Activated naive CD4-positive, alpha-beta T cell treated with anti-CD3 and anti-CD28 coated beads, Interleukin-2, amount 10 ng/mL, durations not matched to agents 7 days and 5 days (primary cell): ENCODE measurements around the gene ALS2.
"Not testable (repeated sequence)": the region's sequence is repeated elsewhere in the genome, so short reads cannot be mapped to it uniquely, and the experiment has no call there.

Experiments used
- CTCF ChIA-PET: fragments of 350-600 bp; sonication (Branson Sonifier 250); formaldehyde crosslinking; loops from one replicate; lab custom pipeline; 2021; ENCODE audit warnings: antibody characterized with exemption; lab: Charles Lee
- DNase-seq: peaks from one replicate; pipeline ENCODE4 v3.0.0-alpha.2; 2020
- H3K27ac Mint-ChIP-seq: one replicate; pipeline ENCODE4 v1.8.0; 2021; ENCODE audit warnings: mild to moderate bottlenecking, moderate library complexity, mixed read lengths
- H3K27me3 Mint-ChIP-seq: one replicate; pipeline ENCODE4 v1.8.0; 2021; ENCODE audit warnings: mild to moderate bottlenecking, mixed read lengths
- H3K36me3 Mint-ChIP-seq: one replicate; pipeline ENCODE4 v1.8.0; 2021; ENCODE audit warnings: mixed read lengths
- H3K4me1 Mint-ChIP-seq: one replicate; pipeline ENCODE4 v1.8.0; 2021; ENCODE audit warnings: mixed read lengths
- H3K4me3 Mint-ChIP-seq: one replicate; pipeline ENCODE4 v1.8.0; 2021; ENCODE audit warnings: mild to moderate bottlenecking, moderate library complexity, mixed read lengths
- H3K9me3 Mint-ChIP-seq: one replicate; pipeline ENCODE4 v1.8.0; 2021; ENCODE audit warnings: mixed read lengths

ALS2 gene

DNA sequence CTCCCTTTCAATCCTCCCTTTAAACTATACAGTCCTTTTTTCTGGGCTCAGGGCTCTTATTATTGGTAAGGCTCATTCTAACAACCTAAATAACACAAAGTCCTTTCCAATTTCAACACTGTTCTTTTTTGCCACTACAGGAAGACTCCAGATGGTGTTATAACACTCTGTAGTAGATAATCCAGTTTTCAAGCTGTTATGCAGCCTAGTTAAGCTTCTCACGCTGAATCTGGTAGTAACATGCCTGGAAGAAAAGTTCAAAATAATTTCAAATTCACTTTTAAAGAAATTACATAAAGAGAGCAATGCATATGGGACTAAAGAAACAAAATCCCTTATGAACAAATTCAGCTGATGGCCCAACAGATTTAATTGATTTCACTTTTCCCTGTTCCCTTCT is 79.1 kb downstream of the ALS2 start:
- Mint-ChIP-seq H3K27me3 (peaks cover 4% of the 10 kb centered on the region), H3K4me1 (no peaks in the 10 kb centered on the region), H3K36me3 (peaks cover 8% of the 10 kb centered on the region), H3K4me3 (no peak overlapping the region), H3K9me3 (no peaks in the 10 kb centered on the region), H3K27ac (no peak overlapping the region)
- CTCF ChIA-PET = no interaction called here
- no peak for DNase-seq

DNA sequence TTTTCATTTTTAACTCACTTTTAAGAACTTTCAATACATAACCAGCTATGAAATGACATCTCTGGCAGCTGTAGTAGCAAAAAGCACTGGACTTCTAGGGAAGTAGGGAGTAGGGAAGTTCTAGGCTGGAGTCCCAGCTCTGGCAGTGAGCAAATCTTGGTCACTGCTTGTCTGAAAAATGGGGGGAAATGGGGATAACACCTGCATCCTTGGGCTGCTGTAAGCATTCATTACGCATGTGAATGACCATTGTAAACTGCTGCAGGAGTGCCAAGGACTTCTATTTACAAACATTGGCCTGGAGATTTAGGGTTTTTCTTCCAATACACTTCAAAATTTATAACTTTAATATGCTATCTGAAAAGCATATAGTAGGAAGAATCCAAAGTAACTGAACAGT is 81.3 kb downstream of the ALS2 start:
- Mint-ChIP-seq H3K27ac (no peak overlapping the region), H3K36me3 (peaks cover 7% of the 10 kb centered on the region), H3K4me3 (no peak overlapping the region), H3K27me3 (peaks cover 4% of the 10 kb centered on the region), H3K4me1 (no peaks in the 10 kb centered on the region), H3K9me3 (no peaks in the 10 kb centered on the region)
- no peak for DNase-seq
- CTCF ChIA-PET = no interaction called here

DNA sequence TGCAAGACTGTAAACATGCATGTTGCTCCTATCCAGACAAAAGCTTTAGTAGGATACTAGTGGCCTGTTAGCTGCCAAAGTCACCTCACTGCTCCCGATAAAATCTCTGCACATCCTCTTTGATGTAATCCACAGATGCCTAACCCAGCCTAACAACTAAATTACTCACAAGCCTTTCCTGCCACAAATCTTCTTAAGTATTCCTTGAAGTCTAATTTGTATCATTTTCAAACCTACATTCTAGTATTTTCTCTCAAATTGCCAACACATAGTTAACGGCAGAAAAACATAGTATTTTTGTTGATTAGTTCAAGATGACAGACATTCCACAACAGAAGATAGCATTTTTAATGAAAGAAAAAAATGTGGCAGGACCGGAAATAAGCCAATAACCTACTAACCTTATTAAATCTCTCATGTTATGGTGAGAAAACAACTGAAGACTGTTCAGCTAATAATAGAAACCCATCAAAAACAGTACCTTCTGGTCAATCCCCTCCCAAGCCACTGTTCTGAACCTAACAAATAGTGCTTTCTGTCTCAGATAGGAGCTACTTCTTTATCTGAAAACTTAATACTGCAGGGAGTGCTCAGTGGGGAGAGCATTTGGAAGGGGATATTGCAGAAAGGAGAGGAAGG is 82.0 kb downstream of the ALS2 start, which contains the start of gene MPP4:
Gene MPP4, minus strand, starts transcription at position 57 of the 639 bp plus-strand sequence. CDS start 4,690 bp downstream, outside the sequence.
- Mint-ChIP-seq H3K4me3 (no peak within 1 kb of the TSS), H3K27me3 (peaks cover 9% of the 10 kb centered on the region)
- no peak for DNase-seq

DNA sequence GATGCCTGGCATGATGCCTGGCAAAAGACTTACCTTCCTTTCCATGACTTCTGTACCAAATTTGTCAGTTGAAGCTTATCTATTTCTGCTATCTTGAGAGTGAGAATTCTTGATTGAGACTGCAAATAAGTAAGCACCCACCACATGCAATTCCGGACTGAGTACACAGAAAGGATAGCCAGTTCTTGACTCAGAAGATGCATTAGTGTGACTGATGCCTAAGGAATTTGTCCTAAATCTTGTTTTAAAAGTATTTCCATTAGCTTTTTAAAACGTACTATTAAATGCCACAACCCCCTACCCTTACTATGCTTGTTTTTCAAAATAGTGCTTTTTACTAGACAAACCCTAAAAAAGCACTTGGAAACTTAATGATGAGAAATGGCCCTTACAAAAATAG is 82.8 kb downstream of the ALS2 start:
- DNase-seq = no peak
- CTCF ChIA-PET = no interaction called here
- H3K27ac Mint-ChIP-seq = no peak overlapping the region
- no peaks in the 10 kb centered on the region for H3K9me3 Mint-ChIP-seq
- H3K4me1 Mint-ChIP-seq = no peaks in the 10 kb centered on the region
- no peak overlapping the region for H3K4me3 Mint-ChIP-seq
- peaks cover 4% of the 10 kb centered on the region for H3K36me3 Mint-ChIP-seq
- H3K27me3 Mint-ChIP-seq = peaks cover 10% of the 10 kb centered on the region

More for the DNA sequence above, 82.0 kb downstream of the ALS2 start, which contains the start of gene MPP4:
- Mint-ChIP-seq H3K9me3 (no peaks in the 10 kb centered on the region), H3K4me1 (no peaks in the 10 kb centered on the region), H3K36me3 (peaks cover 7% of the 10 kb centered on the region), H3K27ac (no peak within 1 kb of the TSS)
- CTCF ChIA-PET = no interaction called here

DNA sequence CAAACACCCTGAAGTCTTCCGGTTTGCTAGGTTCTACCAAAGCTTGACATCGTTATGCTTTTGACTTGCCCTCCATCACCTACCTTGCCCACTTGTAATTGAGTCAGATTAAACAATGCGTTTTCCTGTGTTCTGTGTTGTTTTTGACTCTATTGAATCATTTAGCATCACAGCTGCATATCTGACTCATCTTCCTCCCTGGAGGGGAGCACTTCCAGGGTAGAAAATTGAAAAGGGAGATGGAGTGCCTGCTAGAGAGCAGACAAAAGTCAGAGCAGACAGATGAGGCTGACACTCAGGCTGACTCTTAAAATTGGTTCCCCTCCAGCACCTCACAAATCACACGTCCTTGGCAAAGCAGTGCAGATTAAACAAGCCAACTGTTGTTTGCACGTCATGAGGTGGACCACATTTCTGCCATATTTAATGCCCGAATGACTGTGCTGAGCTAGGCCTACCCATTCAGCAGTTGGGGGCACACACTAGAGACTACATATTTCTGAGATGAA is 84.5 kb downstream of the ALS2 start:
- Mint-ChIP-seq H3K27ac (no peak overlapping the region), H3K4me1 (no peaks in the 10 kb centered on the region), H3K27me3 (peaks cover 14% of the 10 kb centered on the region), H3K4me3 (no peak overlapping the region), H3K9me3 (no peaks in the 10 kb centered on the region), H3K36me3 (peaks cover 3% of the 10 kb centered on the region)
- CTCF ChIA-PET = interaction anchor here (1.9 kb wide), 1 partner anchor 16 kb away, joined by 5 read pairs; no protein-coding TSS in a partner anchor
- DNase-seq = no peak

DNA sequence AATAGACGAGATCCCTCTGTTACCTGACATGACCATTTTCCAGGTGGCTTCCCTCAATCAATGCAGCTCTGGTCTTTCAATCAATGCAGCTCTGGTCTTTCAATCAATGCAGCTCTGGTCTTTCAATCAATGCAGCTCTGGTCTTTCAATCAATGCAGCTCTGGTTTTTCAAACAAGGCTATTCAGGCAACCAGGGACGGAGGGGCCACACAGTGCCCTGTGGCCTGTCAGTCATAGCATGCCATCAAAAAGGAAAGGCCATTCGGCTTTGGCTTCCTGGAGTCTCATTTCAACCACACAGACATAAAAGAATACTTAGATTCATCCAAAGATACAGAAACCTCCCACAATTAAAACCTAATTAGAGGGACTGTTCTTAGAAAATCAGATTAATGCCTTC is 95.6 kb downstream of the ALS2 start:
- Mint-ChIP-seq H3K4me1 (no peaks in the 10 kb centered on the region), H3K9me3 (no peaks in the 10 kb centered on the region), H3K36me3 (no peaks in the 10 kb centered on the region), H3K27me3 (peaks cover 35% of the 10 kb centered on the region), H3K27ac (no peak overlapping the region), H3K4me3 (no peak overlapping the region)
- no peak for DNase-seq
- CTCF ChIA-PET = no interaction called here

DNA sequence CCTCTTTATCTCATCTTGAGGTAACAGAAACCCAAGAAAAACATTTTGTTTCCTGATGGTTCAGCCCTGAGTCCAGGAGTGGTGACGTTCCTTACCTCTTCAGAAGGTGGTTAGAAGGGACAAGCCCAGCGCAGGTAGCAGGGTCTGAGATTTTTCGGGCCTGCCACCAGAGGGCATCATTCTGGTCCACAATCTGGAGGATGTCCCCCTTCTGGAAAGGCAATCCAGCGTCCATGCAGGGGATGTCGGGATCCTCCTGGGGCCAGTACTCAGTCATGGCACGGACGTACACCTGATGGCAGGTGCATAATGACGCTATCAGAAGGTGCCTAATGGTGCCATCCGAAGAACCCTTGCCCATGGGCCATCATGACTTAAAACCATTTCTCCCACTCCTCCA is 100.0 kb downstream of the ALS2 start:
- H3K9me3 Mint-ChIP-seq = no peaks in the 10 kb centered on the region
- CTCF ChIA-PET = interaction anchor here (1.4 kb wide), 1 partner anchor 16 kb away, joined by 5 read pairs; no protein-coding TSS in a partner anchor
- peaks cover 22% of the 10 kb centered on the region for H3K27me3 Mint-ChIP-seq
- H3K4me3 Mint-ChIP-seq = no peak overlapping the region
- no peak overlapping the region for H3K27ac Mint-ChIP-seq
- H3K4me1 Mint-ChIP-seq = no peaks in the 10 kb centered on the region
- peak; percentile 34 for DNase-seq
- no peaks in the 10 kb centered on the region for H3K36me3 Mint-ChIP-seq

DNA sequence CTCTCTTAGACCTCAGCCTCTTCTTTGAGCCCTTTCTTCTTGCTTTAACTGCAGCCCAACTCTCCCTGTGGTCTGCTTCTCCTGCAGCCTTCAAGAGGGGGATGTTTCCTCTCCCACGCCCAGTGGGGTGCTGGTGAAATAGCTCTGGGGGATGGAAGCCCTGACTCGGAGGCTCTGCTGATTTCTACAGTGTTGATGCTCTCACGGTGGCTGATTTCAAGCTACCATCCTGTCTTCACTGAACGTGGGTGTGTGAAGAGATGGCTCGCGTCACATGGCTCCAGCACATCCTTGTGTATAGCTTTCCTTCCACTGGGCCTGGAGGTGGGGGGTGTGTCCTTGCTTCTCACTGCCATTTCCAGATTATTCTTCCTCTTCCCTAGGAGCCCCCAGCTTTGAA is 102.3 kb downstream of the ALS2 start:
- CTCF ChIA-PET = no interaction called here
- H3K4me3 Mint-ChIP-seq = no peak overlapping the region

DNA sequence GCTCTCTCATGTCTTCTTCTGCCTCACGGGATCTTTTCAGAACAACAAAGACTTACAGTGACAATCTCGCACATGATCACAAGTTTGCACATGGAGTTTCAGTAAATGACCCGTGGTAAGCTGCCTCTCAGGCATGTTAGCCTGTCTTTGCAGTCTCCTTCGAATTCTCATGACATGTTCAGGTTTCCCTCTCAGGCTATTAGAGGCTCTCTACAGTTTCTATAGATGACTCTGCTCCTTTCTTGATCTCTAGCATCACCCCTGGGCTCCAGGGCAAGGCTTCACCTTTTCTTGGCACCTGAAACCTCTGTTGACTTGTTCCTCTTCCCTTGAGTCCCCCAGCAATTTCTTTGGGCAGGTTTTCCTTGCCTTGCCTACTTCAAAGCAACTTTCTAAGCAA is 105.3 kb downstream of the ALS2 start:
- no peak overlapping the region for H3K27ac Mint-ChIP-seq
- no peaks in the 10 kb centered on the region for H3K9me3 Mint-ChIP-seq
- DNase-seq = no peak
- peaks cover 2% of the 10 kb centered on the region for H3K4me1 Mint-ChIP-seq
- no peak overlapping the region for H3K4me3 Mint-ChIP-seq
- H3K36me3 Mint-ChIP-seq = no peaks in the 10 kb centered on the region
- CTCF ChIA-PET = no interaction called here
- H3K27me3 Mint-ChIP-seq = peaks cover 10% of the 10 kb centered on the region

More for the DNA sequence above, 102.3 kb downstream of the ALS2 start:
- peaks cover 17% of the 10 kb centered on the region for H3K27me3 Mint-ChIP-seq
- DNase-seq = no peak
- no peaks in the 10 kb centered on the region for H3K36me3 Mint-ChIP-seq
- H3K4me1 Mint-ChIP-seq = peaks cover 2% of the 10 kb centered on the region
- no peak overlapping the region for H3K27ac Mint-ChIP-seq
- H3K9me3 Mint-ChIP-seq = no peaks in the 10 kb centered on the region

DNA sequence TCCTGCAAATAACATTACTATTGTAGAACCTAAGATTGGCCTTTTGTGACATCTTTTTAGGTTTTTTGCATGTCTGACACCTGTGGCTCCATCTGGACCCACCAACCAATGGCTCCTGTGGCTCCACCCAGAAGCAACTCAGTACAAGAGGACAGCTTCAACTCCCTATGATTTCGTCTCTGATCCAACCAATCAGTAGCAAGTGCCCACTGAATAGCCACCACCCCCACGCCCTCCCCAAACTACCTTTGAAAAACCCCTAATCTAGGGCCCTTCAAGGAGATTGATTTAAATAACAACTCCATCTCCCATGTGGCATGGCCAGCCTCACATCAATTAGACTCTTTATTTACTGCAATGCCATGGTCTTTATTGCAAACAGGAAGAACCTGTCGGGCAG is 105.9 kb downstream of the ALS2 start:
- Mint-ChIP-seq H3K4me1 (peaks cover 2% of the 10 kb centered on the region), H3K4me3 (no peak overlapping the region), H3K27ac (no peak overlapping the region), H3K36me3 (no peaks in the 10 kb centered on the region), H3K9me3 (no peaks in the 10 kb centered on the region), H3K27me3 (peaks cover 10% of the 10 kb centered on the region)
- no peak for DNase-seq
- CTCF ChIA-PET = no interaction called here

DNA sequence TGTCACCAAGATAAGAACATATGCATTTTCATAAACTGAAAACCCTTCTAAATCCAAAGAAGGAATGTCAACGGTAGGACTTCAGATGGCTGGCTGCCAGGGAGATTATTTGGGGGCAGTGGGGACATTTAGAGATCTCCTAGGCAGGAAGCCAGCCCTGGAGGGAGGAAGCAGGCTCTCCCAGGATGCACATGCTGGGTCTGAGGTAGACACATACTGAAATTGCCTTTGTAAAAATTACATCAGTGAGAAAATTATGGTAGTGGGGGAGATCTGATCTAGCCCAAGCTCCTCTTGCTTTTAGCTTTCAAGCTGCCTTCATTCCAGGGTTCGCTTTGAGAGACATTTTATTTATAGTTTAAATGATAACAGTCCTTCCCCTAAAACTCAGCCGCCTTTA is 106.4 kb downstream of the ALS2 start:
- Mint-ChIP-seq H3K9me3 (no peaks in the 10 kb centered on the region), H3K4me3 (no peak overlapping the region), H3K36me3 (no peaks in the 10 kb centered on the region), H3K27ac (no peak overlapping the region), H3K4me1 (peaks cover 2% of the 10 kb centered on the region), H3K27me3 (peaks cover 10% of the 10 kb centered on the region)
- CTCF ChIA-PET = no interaction called here
- no peak for DNase-seq

DNA sequence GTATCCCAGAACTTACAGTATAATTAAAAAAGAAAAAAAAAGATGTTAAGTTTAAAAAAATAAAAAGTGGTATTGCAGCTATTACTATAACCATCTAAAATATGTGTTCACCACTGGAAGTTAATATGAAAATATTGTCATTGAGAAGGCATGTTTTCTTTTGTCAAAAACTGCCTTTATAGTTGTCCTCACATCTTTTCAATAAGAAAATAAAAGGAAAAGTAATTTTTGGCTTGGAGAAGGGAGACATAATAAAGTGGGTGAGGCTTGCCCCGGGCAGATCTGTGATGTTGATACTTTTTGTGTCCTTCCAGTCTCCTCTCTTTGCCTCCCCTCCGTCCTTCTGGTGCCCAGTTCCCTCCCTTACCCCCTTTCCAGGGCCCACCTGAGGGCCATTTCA is 107.2 kb downstream of the ALS2 start:
- Mint-ChIP-seq H3K4me3 (no peak overlapping the region), H3K9me3 (no peaks in the 10 kb centered on the region), H3K27me3 (peaks cover 15% of the 10 kb centered on the region), H3K36me3 (no peaks in the 10 kb centered on the region), H3K4me1 (peaks cover 2% of the 10 kb centered on the region), H3K27ac (no peak overlapping the region)
- DNase-seq = no peak
- CTCF ChIA-PET = no interaction called here

DNA sequence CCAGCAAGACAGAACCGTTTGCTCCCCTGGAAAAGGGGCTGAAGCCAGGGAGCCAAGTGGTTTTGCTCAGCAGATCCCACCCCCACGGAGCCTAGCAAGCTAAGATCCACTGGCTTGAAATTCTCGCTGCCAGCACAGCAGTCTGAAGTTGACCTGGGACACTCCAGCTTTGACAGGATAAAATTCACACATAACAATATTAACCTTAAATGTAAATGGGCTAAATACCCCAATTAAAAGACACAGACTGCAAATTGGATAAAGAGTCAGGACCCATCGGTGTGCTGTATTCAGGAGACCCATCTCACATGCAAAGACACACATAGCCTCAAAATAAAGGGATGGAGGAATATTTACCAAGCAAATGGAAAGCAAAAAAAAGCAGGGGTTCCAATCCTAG is 109.5 kb downstream of the ALS2 start:
- H3K9me3 Mint-ChIP-seq, DNase-seq, H3K27ac Mint-ChIP-seq, H3K4me3 Mint-ChIP-seq, H3K4me1 Mint-ChIP-seq, H3K36me3 Mint-ChIP-seq, CTCF ChIA-PET: not testable (repeated sequence)
- peaks cover 15% of the 10 kb centered on the region for H3K27me3 Mint-ChIP-seq

DNA sequence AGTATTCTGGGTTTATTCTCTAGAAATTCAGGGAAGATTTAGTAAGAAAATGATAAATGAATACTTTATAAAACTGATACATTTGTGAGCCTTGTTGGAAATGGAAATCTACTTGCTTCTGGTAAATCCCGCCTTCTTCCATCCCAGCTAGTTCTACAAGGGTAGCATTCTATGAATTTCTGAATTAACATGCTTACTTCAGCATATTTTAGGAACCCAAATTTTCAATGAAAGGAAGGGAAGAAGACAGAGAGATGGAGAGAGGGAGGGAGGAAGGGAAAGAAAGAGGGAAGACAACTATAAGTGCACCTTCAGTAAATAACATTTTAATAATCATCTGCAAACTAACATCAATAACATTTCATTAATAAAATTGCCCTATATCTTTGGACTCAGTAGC is 110.9 kb downstream of the ALS2 start:
- Mint-ChIP-seq H3K27ac (no peak overlapping the region), H3K36me3 (no peaks in the 10 kb centered on the region), H3K4me3 (no peak overlapping the region), H3K4me1 (peaks cover 2% of the 10 kb centered on the region), H3K27me3 (peaks cover 15% of the 10 kb centered on the region), H3K9me3 (no peaks in the 10 kb centered on the region)
- CTCF ChIA-PET = no interaction called here
- no peak for DNase-seq

DNA sequence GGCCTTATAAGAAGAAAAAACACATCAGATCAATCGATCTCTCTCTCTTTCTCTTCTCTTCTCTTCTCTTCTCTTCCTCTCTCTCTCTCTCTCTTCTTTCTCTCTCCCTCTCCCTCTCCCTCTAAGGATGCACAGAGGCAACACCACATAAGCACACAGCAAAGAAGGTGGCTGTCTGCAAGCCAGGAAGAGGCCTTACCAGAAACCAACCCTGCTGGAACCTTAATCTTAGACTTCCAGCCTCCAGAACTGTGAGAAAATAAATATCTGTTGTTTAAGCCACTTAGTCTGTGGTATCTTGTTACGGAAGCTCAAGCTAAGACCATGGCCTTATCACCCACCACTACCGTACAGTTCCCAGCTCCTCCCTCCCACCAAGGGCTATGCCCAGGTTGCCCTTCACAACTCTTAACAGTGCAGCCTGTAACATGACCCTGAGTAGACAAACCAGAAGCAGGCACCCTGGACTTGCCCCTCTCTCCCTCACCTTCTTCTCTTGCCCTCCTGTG is 112.3 kb downstream of the ALS2 start:
- H3K27me3 Mint-ChIP-seq = peaks cover 15% of the 10 kb centered on the region
- CTCF ChIA-PET = no interaction called here
- H3K9me3 Mint-ChIP-seq = no peaks in the 10 kb centered on the region
- H3K4me1 Mint-ChIP-seq = no peaks in the 10 kb centered on the region
- DNase-seq = no peak
- no peaks in the 10 kb centered on the region for H3K36me3 Mint-ChIP-seq
- H3K27ac Mint-ChIP-seq = no peak overlapping the region
- no peak overlapping the region for H3K4me3 Mint-ChIP-seq
